H1 (cell line): ENCODE data around the gene SERPINA1. TPM values are rescaled to one million over a fixed set of nuclear protein-coding genes. Genes with fewer than 3 reads are reported as not detected.

Experiments
- CTCF ChIA-PET: fragments of 300-600 bp; sonication (Branson Sonifier 250); formaldehyde crosslinking; loops from one replicate; lab custom pipeline; 2021; ENCODE audit not compliant: partially characterized antibody; lab: Charles Lee
- POLR2A ChIA-PET: fragments of 300-600 bp; sonication (Branson Sonifier 250); formaldehyde crosslinking; loops from one replicate; lab custom pipeline; 2021; ENCODE audit warnings: inconsistent platforms; ENCODE audit not compliant: partially characterized antibody; lab: Charles Lee
- DNase-seq, 2 experiments: peaks; one replicate each; pipeline versions ENCODE4 v3.0.0 to v3.0.0-alpha.2; 2010 to 2022; ENCODE audit warnings: low spot score in 2 of 2, low read depth in 1 of 2, mixed read lengths in 1 of 2
- FAIRE-seq: peaks from 2 replicates; lab custom pipeline; 2011; peaks lifted over from hg19 to GRCh38; lab: Jason Lieb, UNC
- H2AFZ ChIP-seq: 2 replicates; pipeline ENCODE4 v1.8.1; 2012; ENCODE audit warnings: low read length, inconsistent platforms
- H2AK5ac ChIP-seq: 2 replicates; pipeline ENCODE4 v1.6.1; 2013; ENCODE audit warnings: low read depth, low read length
- H2BK120ac ChIP-seq: replicated peaks from 2 replicates; pipeline ENCODE3; 2013; ENCODE audit warnings: low read depth, low read length, inconsistent platforms
- H2BK12ac ChIP-seq: 2 replicates; pipeline ENCODE4 v1.6.1; 2013; ENCODE audit warnings: low read depth, low read length
- H2BK15ac ChIP-seq: 2 replicates; pipeline ENCODE4 v1.6.1; 2013; ENCODE audit warnings: low read length
- H2BK20ac ChIP-seq: 2 replicates; pipeline ENCODE4 v1.6.1; 2013; ENCODE audit warnings: low read length
- H2BK5ac ChIP-seq: 2 replicates; pipeline ENCODE4 v1.6.1; 2013; ENCODE audit warnings: low read depth, low read length
- H3K14ac ChIP-seq: 2 replicates; pipeline ENCODE4 v1.6.1; 2013; ENCODE audit warnings: inconsistent platforms; ENCODE audit not compliant: insufficient read length
- H3K18ac ChIP-seq: 2 replicates; pipeline ENCODE4 v1.6.1; 2013; ENCODE audit warnings: low read length; ENCODE audit errors: extremely low read depth
- H3K23ac ChIP-seq: 2 replicates; pipeline ENCODE4 v1.6.1; 2013; ENCODE audit warnings: inconsistent platforms; ENCODE audit not compliant: insufficient read length
- H3K23me2 ChIP-seq: 2 replicates; pipeline ENCODE4 v1.6.1; 2013; ENCODE audit warnings: low read depth, low read length
- H3K27ac ChIP-seq: 2 replicates; pipeline ENCODE4 v1.6.1; 2011; ENCODE audit warnings: low read depth, low read length, inconsistent platforms
- H3K27me3 ChIP-seq, 4 experiments: replicated peaks in 1 of 4; 1 replicate in 1 of 4; 2 replicates in 3 of 4; pipeline versions ENCODE4 v1.6.1 to v1.8.1; 2011 to 2013; ENCODE audit warnings: low read length in 3 of 4, mild to moderate bottlenecking in 3 of 4, inconsistent platforms in 2 of 4, mixed read lengths in 2 of 4, moderate library complexity in 1 of 4; ENCODE audit not compliant: control insufficient read depth in 3 of 4, insufficient read depth in 3 of 4; ENCODE audit errors: extremely low read depth in 1 of 4
- H3K36me3 ChIP-seq, 4 experiments: 2 replicates each; pipeline versions ENCODE4 v1.6.1 to v1.8.1; 2011 to 2013; ENCODE audit warnings: mild to moderate bottlenecking in 4 of 4, low read length in 3 of 4, moderate library complexity in 2 of 4, control low read depth in 1 of 4, inconsistent platforms in 1 of 4; ENCODE audit not compliant: insufficient read depth in 4 of 4, control insufficient read depth in 2 of 4
- H3K4ac ChIP-seq: replicated peaks from 2 replicates; pipeline ENCODE3; 2013; ENCODE audit warnings: low read length, low read depth, mixed read lengths, inconsistent platforms; ENCODE audit not compliant: insufficient read length
- H3K4me1 ChIP-seq, 4 experiments: replicated peaks in 1 of 4; 1 replicate in 1 of 4; 2 replicates in 3 of 4; pipeline versions ENCODE4 v1.6.1 to v1.8.1; 2011 to 2013; ENCODE audit warnings: low read length in 3 of 4, inconsistent platforms in 2 of 4, mixed read lengths in 1 of 4; ENCODE audit not compliant: insufficient read depth in 4 of 4, control insufficient read depth in 3 of 4
- H3K4me2 ChIP-seq, 2 experiments: 2 replicates each; pipeline versions ENCODE4 v1.6.1 to v1.8.1; 2011 to 2013; ENCODE audit warnings: low read depth in 2 of 2, low read length in 2 of 2, control low read depth in 1 of 2, inconsistent platforms in 1 of 2, mild to moderate bottlenecking in 1 of 2; ENCODE audit not compliant: insufficient read depth in 1 of 2
- H3K4me3 ChIP-seq, 4 experiments: fragments of 200-600, 300-600 bp in 1 of 4; sonication (generic), shearing (Covaris generic), sonication (Bioruptor Twin) in 1 of 4; 2 replicates each; pipeline versions ENCODE4 v1.5.1 to v1.8.1; 2011 to 2016; ENCODE audit warnings: low read length in 4 of 4, low read depth in 3 of 4, control low read depth in 2 of 4, inconsistent platforms in 2 of 4, mild to moderate bottlenecking in 2 of 4, mixed read lengths in 1 of 4, moderate library complexity in 1 of 4; ENCODE audit not compliant: insufficient read depth in 2 of 4; ENCODE audit errors: extremely low read depth in 1 of 4
- H3K56ac ChIP-seq: replicated peaks from 2 replicates; pipeline ENCODE3; 2013; ENCODE audit warnings: low read depth, mild to moderate bottlenecking, mixed read lengths, low read length, inconsistent platforms; ENCODE audit not compliant: insufficient read length
- H3K79me1 ChIP-seq: 2 replicates; pipeline ENCODE4 v1.6.1; 2013; ENCODE audit warnings: low read depth, low read length, control low read depth
- H3K79me2 ChIP-seq, 2 experiments: 2 replicates each; pipeline versions ENCODE4 v1.6.1 to v1.8.1; 2012 to 2013; ENCODE audit warnings: low read length in 2 of 2, mild to moderate bottlenecking in 2 of 2, inconsistent platforms in 1 of 2; ENCODE audit not compliant: insufficient read depth in 2 of 2, control insufficient read depth in 1 of 2
- H3K9ac ChIP-seq, 4 experiments: replicated peaks in 1 of 4; 1 replicate in 1 of 4; 2 replicates in 3 of 4; pipeline versions ENCODE4 v1.6.1 to v1.8.1; 2011 to 2013; ENCODE audit warnings: low read depth in 3 of 4, low read length in 3 of 4, control low read depth in 2 of 4, mild to moderate bottlenecking in 2 of 4, moderate library complexity in 2 of 4, inconsistent platforms in 1 of 4; ENCODE audit errors: extremely low read depth in 1 of 4
- H3K9me3 ChIP-seq, 2 experiments: 2 replicates each; pipeline versions ENCODE4 v1.6.1 to v1.8.1; 2012 to 2013; ENCODE audit warnings: mild to moderate bottlenecking in 2 of 2, moderate library complexity in 2 of 2, control low read depth in 1 of 2, inconsistent platforms in 1 of 2, low read depth in 1 of 2, low read length in 1 of 2, mixed read lengths in 1 of 2; ENCODE audit not compliant: insufficient read depth in 2 of 2
- H4K20me1 ChIP-seq, 2 experiments: replicated peaks in 1 of 2; 2 replicates each; pipeline versions ENCODE3 to v1.8.1; 2011 to 2013; ENCODE audit warnings: inconsistent platforms in 2 of 2, low read length in 2 of 2, mild to moderate bottlenecking in 1 of 2; ENCODE audit not compliant: insufficient read depth in 2 of 2, control insufficient read depth in 1 of 2
- H4K5ac ChIP-seq: 2 replicates; pipeline ENCODE4 v1.6.1; 2013; ENCODE audit warnings: low read length, low read depth, mixed read lengths, inconsistent platforms; ENCODE audit not compliant: insufficient read length
- H4K8ac ChIP-seq: 2 replicates; pipeline ENCODE4 v1.8.0; 2013; ENCODE audit warnings: mild to moderate bottlenecking, moderate library complexity, low read length, inconsistent platforms; ENCODE audit not compliant: insufficient read depth; ENCODE audit errors: extremely low read depth
- H4K91ac ChIP-seq: replicated peaks from 2 replicates; pipeline ENCODE3; 2013; ENCODE audit warnings: low read length, mixed read lengths, inconsistent platforms; ENCODE audit not compliant: insufficient read length
- CHD2 ChIP-seq: IDR thresholded peaks from 2 replicates; pipeline ENCODE4 v1.6.1; 2012; ENCODE audit warnings: low read length, improper control_type of control experiment
- EGR1 ChIP-seq: IDR thresholded peaks from 2 replicates; pipeline ENCODE4 v1.6.1; 2011; ENCODE audit warnings: low read depth, low read length, borderline replicate concordance
- FOSL1 ChIP-seq: IDR thresholded peaks from 2 replicates; pipeline ENCODE4 v1.6.1; 2011; ENCODE audit warnings: mild to moderate bottlenecking, low read depth, low read length, moderate library complexity; ENCODE audit not compliant: insufficient read depth
- HDAC2 ChIP-seq, 2 experiments: fragments of 300-600 bp in 1 of 2; sonication (generic) in 1 of 2; IDR thresholded peaks; 2 replicates each; pipeline ENCODE4 v1.6.1; 2011 to 2012; ENCODE audit warnings: low read depth in 2 of 2, low read length in 2 of 2, mild to moderate bottlenecking in 2 of 2, moderate library complexity in 2 of 2, borderline replicate concordance in 1 of 2, inconsistent platforms in 1 of 2
- JUN ChIP-seq: IDR thresholded peaks from 2 replicates; pipeline ENCODE4 v1.6.1; 2011; ENCODE audit warnings: low read depth, mild to moderate bottlenecking, improper control_type of control experiment, low read length
- MAFK ChIP-seq: IDR thresholded peaks from 2 replicates; pipeline ENCODE4 v1.6.1; 2012; ENCODE audit warnings: low read depth, mild to moderate bottlenecking, improper control_type of control experiment, low read length
- RAD21 ChIP-seq, 2 experiments: IDR thresholded peaks in 1 of 2; conservative IDR thresholded peaks in 1 of 2; 2 replicates each; pipeline ENCODE4 v1.6.1; 2011; ENCODE audit warnings: low read depth in 2 of 2, low read length in 2 of 2, improper control_type of control experiment in 1 of 2, inconsistent platforms in 1 of 2, mild to moderate bottlenecking in 1 of 2, moderate library complexity in 1 of 2
- RFX5 ChIP-seq: IDR thresholded peaks from 2 replicates; pipeline ENCODE4 v1.6.1; 2011; ENCODE audit warnings: low read depth, low read length, improper control_type of control experiment, borderline replicate concordance
- SIX5 ChIP-seq: IDR thresholded peaks from 2 replicates; pipeline ENCODE4 v1.6.1; 2011; ENCODE audit warnings: mild to moderate bottlenecking, low read depth, low read length
- WGBS, 2 experiments: shearing (Covaris generic) in 1 of 2; methylation state at CpG; one replicate each; pipeline versions ENCODE4 v1.1.6 to v1.1.7; 2013 to 2015; ENCODE audit warnings: low lambda C conversion rate in 2 of 2, mixed read lengths in 2 of 2, inconsistent platforms in 1 of 2, low coverage in 1 of 2, missing lambda C conversion rate in 1 of 2; ENCODE audit not compliant: insufficient replicate concordance in 2 of 2, insufficient coverage in 1 of 2, insufficient read length in 1 of 2; ENCODE audit errors: extremely low coverage in 1 of 2, missing lambda C conversion rate in 1 of 2; 5-methylcytosine and 5-hydroxymethylcytosine counted together
- polyA plus RNA-seq, 7 experiments: library from polyadenylated mRNA; depleted of rRNA in 3 of 7; stranded (reverse) in 5 of 7; unstranded in 2 of 7; fragments of >200 nt in 5 of 7; fragments of 200-250 nt in 2 of 7; gene quantifications; 1 replicate in 5 of 7; 2 replicates in 1 of 7; 4 replicates in 1 of 7; pipeline versions ENCODE4 v1.2.1 to v1.2.3, GENCODE V29; 2011 to 2013; ENCODE audit warnings: missing spikeins in 2 of 7, mixed read lengths in 2 of 7
- total RNA-seq: library from RNA; stranded (reverse); fragmentation: NEBNext Ultra II Directional; extraction: Animal tissue kit (Norgen Biotek cat#: 25700); gene quantifications from 2 replicates; pipeline ENCODE4 v1.2.1, GENCODE V29; 2021
- TF ChIP-seq, protein P1 (sequence below): IDR thresholded peaks from 2 replicates; pipeline ENCODE4 v1.6.1; 2011; ENCODE audit warnings: low read length, improper control_type of control experiment
- TF ChIP-seq, protein P2 (sequence below): IDR thresholded peaks from 2 replicates; pipeline ENCODE4 v1.6.1; 2012; ENCODE audit warnings: inconsistent platforms

The SERPINA1 gene
- total and polyA plus RNA-seq, 2 of the 8 experiments (the other 6 are each of a cell fraction or from before 2014, with no cell fraction given), result 0.08 TPM; not detected in 1

DNA sequence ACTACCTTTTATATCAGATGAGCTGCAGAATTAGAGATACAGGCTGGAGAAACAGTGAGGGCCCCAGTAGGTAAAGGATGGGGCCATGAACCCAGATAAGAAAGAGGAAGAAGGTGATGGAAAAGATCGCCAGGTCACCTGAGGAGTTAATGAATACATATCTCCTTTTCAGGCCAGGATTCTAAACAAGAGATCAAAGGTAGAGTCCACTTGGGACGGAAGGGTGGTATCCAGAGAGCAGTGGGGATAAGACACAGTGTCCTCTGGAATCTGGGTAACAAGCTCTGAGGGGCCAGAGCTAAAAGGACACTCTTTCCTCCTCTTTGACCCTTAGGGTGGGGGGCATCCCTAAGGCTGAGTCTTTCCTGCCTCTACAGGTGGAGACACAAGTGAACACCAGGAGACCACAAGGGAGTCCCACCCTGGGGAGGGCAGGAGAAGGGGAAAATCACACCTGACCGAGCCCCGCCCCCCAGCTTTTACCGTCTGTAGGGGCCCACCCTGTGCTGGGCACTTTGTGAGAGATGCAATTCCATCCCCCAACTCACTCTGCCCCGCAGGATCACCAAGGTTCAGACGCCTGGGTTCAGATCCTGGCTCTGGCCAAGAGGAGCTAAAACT lies 27.3 kb downstream of the SERPINA1 start:
- no peak overlapping the region for H3K56ac ChIP-seq
- H4K8ac ChIP-seq, result no peak overlapping the region
- no peak overlapping the region for H2BK120ac ChIP-seq
- no peaks in the 10 kb centered on the region for H3K36me3 ChIP-seq
- POLR2A ChIA-PET, result no interaction called here
- H4K5ac ChIP-seq, result no peak overlapping the region
- no peaks in the 10 kb centered on the region for H3K27me3 ChIP-seq
- H2BK12ac ChIP-seq, result no peak overlapping the region
- no peak overlapping the region for H3K18ac ChIP-seq
- H3K9me3 ChIP-seq, result no peaks in the 10 kb centered on the region
- H3K4me3 ChIP-seq, result no peak overlapping the region
- no peak overlapping the region for H3K4ac ChIP-seq
- WGBS, 2 experiments, result 68% methylated on average over 7 of the region's 7 CpGs; no CpG with 5 or more reads in 1 of the 2 experiments
- no peak overlapping the region for H2BK5ac ChIP-seq
- H3K79me2 ChIP-seq, result peaks cover 0 to 3% of the 10 kb centered on the region in 2 experiments; a peak in 1 of 4 replicates
- CTCF ChIA-PET, result interaction anchor here (1.0 to 1.7 kb wide), 5 partner anchors 11 to 50 kb away, joined by 3 to 6 read pairs (median 3); no protein-coding TSS in a partner anchor
- no peak overlapping the region for H2BK20ac ChIP-seq
- H3K23ac ChIP-seq, result no peak overlapping the region
- no peaks in the 10 kb centered on the region for H4K20me1 ChIP-seq
- no peak overlapping the region for H2AK5ac ChIP-seq
- H3K14ac ChIP-seq, result no peak overlapping the region
- no peak for DNase-seq
- H2BK15ac ChIP-seq, result no peak overlapping the region
- H3K4me1 ChIP-seq, result peaks cover 0 to 4% (median 1%) of the 10 kb centered on the region in 4 experiments; a peak in 4 of 7 replicates
- no peak overlapping the region for H4K91ac ChIP-seq
- no peak overlapping the region for H3K27ac ChIP-seq
- H3K79me1 ChIP-seq, result no peaks in the 10 kb centered on the region
- H3K4me2 ChIP-seq, result no peak overlapping the region
- no peak overlapping the region for H2AFZ ChIP-seq
- no peak for FAIRE-seq
- H3K9ac ChIP-seq, result no peak overlapping the region
- peaks cover 7% of the 10 kb centered on the region; the same call in 1 of the 2 replicates for H3K23me2 ChIP-seq
- TF ChIP-seq JUN, result no peak
- TF ChIP-seq EGR1, result no peak
- TF ChIP-seq MAFK, result no peak
- TF ChIP-seq, protein P1, sequence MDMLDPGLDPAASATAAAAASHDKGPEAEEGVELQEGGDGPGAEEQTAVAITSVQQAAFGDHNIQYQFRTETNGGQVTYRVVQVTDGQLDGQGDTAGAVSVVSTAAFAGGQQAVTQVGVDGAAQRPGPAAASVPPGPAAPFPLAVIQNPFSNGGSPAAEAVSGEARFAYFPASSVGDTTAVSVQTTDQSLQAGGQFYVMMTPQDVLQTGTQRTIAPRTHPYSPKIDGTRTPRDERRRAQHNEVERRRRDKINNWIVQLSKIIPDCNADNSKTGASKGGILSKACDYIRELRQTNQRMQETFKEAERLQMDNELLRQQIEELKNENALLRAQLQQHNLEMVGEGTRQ, result no peak
- no peak for TF ChIP-seq RAD21 (IDR thresholded peaks at IDR 0.05 in 1 of 2, conservative IDR thresholded peaks at IDR 0.05 in 1 of 2; ENCODE audit: low read depth in 2 of 2, low read length in 2 of 2)
- TF ChIP-seq CHD2, result no peak
- no peak for TF ChIP-seq RFX5
- TF ChIP-seq, protein P2, sequence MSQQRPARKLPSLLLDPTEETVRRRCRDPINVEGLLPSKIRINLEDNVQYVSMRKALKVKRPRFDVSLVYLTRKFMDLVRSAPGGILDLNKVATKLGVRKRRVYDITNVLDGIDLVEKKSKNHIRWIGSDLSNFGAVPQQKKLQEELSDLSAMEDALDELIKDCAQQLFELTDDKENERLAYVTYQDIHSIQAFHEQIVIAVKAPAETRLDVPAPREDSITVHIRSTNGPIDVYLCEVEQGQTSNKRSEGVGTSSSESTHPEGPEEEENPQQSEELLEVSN, result no peak
- TF ChIP-seq SIX5, result no peak
- no peak for TF ChIP-seq FOSL1
- TF ChIP-seq HDAC2 (IDR thresholded peaks at IDR 0.05; ENCODE audit: borderline replicate concordance in 1 of 2, low read depth in 2 of 2, low read length in 2 of 2), result no peak
